Hepatocyte (in vitro differentiated cells): ENCODE results near the gene AGBL3.

Experiments
- CTCF ChIP-seq: fragments of 200-600 bp; sonication (generic); IDR thresholded peaks from 2 replicates; pipeline ENCODE4 v1.5.1; 2016; ENCODE audit warnings: antibody characterized with exemption, mild to moderate bottlenecking; ENCODE audit not compliant: poor library complexity
- EZH2 ChIP-seq: fragments of 200-600 bp; sonication (generic); IDR thresholded peaks from 2 replicates; pipeline ENCODE4 v1.6.1; 2016; ENCODE audit warnings: antibody characterized with exemption, mild to moderate bottlenecking, borderline replicate concordance
- EZH2phosphoT487 ChIP-seq: fragments of 200-600 bp; sonication (generic); IDR thresholded peaks from one replicate; pipeline ENCODE4 v1.6.1; 2018; ENCODE audit warnings: antibody characterized with exemption, mild to moderate bottlenecking, low read depth, moderate library complexity; ENCODE audit not compliant: unreplicated experiment, severe bottlenecking

- no peak for TF ChIP-seq CTCF
- TF ChIP-seq EZH2 = no peak
- no peak for TF ChIP-seq EZH2phosphoT487
Observed at GRCh38 chr7:135078051-135078450, 91.7 kb downstream of the AGBL3 start.
